ENCODE measurements around the gene S100B.

The S100B gene

GRCh38 chr21:46606427-46606813 is 1.5 kb upstream of the S100B start:
- Histone ChIP-seq H3K27ac (peak overlapping the region; percentile 80), H3K9me3 (no peaks in the 10 kb centered on the region), H3K36me3 (no peaks in the 10 kb centered on the region), H3K27me3 (no peaks in the 10 kb centered on the region), H3K4me1 (ENCODE audit: control insufficient read depth in 1 of 2, insufficient read depth in 1 of 2, low read depth in 1 of 2, low read length in 1 of 2) (peaks cover 24 to 25% of the 10 kb centered on the region in 2 experiments), H3K4me3 (ENCODE audit: low read depth in 1 of 2, low read length in 1 of 2) (peak overlapping the region in 1 of 2 experiments; percentile 30)
- TF ChIP-seq CTCF (IDR thresholded peaks at IDR 0.05): no peak

- Histone ChIP-seq H3K4me1 (ENCODE audit: control insufficient read depth in 1 of 2, insufficient read depth in 1 of 2, low read depth in 1 of 2, low read length in 1 of 2) (peaks cover 24 to 25% of the 10 kb centered on the region in 2 experiments), H3K9me3 (no peaks in the 10 kb centered on the region), H3K36me3 (no peaks in the 10 kb centered on the region), H3K27ac (peak overlapping the region; percentile 80), H3K4me3 (ENCODE audit: low read depth in 1 of 2, low read length in 1 of 2) (peak overlapping the region in 1 of 2 experiments; percentile 30), H3K27me3 (no peaks in the 10 kb centered on the region)
- no peak for TF ChIP-seq CTCF (IDR thresholded peaks at IDR 0.05)
These were observed 1.0 kb upstream of the S100B start for GRCh38 chr21:46605767-46606426.

- Histone ChIP-seq H3K4me1 (ENCODE audit: control insufficient read depth in 1 of 2, insufficient read depth in 1 of 2, low read depth in 1 of 2, low read length in 1 of 2) (peaks cover 24 to 25% of the 10 kb centered on the region in 2 experiments), H3K36me3 (no peaks in the 10 kb centered on the region), H3K27ac (peak overlapping the region; percentile 80), H3K27me3 (no peaks in the 10 kb centered on the region), H3K9me3 (no peaks in the 10 kb centered on the region), H3K4me3 (ENCODE audit: low read depth in 1 of 2, low read length in 1 of 2) (no peak overlapping the region)
- no peak for TF ChIP-seq CTCF (IDR thresholded peaks at IDR 0.05)
These were observed 430 bp downstream of the S100B start for GRCh38 chr21:46604329-46604974.

GRCh38 chr21:46603228-46603627 is 1.7 kb downstream of the S100B start:
- H3K4me3 ChIP-seq (ENCODE audit: low read depth in 1 of 2, low read length in 1 of 2): no peak overlapping the region
- TF ChIP-seq CTCF (IDR thresholded peaks at IDR 0.05): no peak
- H3K27me3 ChIP-seq: no peaks in the 10 kb centered on the region
- H3K4me1 ChIP-seq (ENCODE audit: control insufficient read depth in 1 of 2, insufficient read depth in 1 of 2, low read depth in 1 of 2, low read length in 1 of 2): peaks cover 24 to 25% of the 10 kb centered on the region in 2 experiments
- no peaks in the 10 kb centered on the region for H3K36me3 ChIP-seq
- H3K27ac ChIP-seq: no peak overlapping the region
- H3K9me3 ChIP-seq: no peaks in the 10 kb centered on the region

GRCh38 chr21:46600978-46601377 is 3.9 kb downstream of the S100B start:
- Histone ChIP-seq H3K36me3 (no peaks in the 10 kb centered on the region), H3K27ac (no peak overlapping the region), H3K4me1 (ENCODE audit: control insufficient read depth in 1 of 2, insufficient read depth in 1 of 2, low read depth in 1 of 2, low read length in 1 of 2) (peaks cover 15% of the 10 kb centered on the region in 2 experiments), H3K4me3 (ENCODE audit: low read depth in 1 of 2, low read length in 1 of 2) (no peak overlapping the region), H3K27me3 (no peaks in the 10 kb centered on the region), H3K9me3 (no peaks in the 10 kb centered on the region)
- TF ChIP-seq CTCF (IDR thresholded peaks at IDR 0.05): no peak
